GM21723 (cell line): Measurements from ENCODE around the gene RET.

Experiments
- ATAC-seq: cut with Tn5 transposase; IDR thresholded peaks from one replicate; pipeline ENCODE4 v1.9.1; 2021; ENCODE audit warnings: mild to moderate bottlenecking, moderate library complexity; ENCODE audit not compliant: unreplicated experiment

The RET gene

GRCh38 chr10:43076876-43077420, at the start of gene RET:
Gene RET (plus strand): TSS chr10:43077069. CDS start chr10:43077259, 190 bp downstream.
- no peak for ATAC-seq

- no peak for ATAC-seq
Observed at GRCh38 chr10:43027331-43027955, 49.4 kb upstream of the RET start.

- ATAC-seq = no peak
Observed at GRCh38 chr10:43028143-43028542, 48.7 kb upstream of the RET start.

GRCh38 chr10:43029043-43029442, 47.8 kb upstream of the RET start:
- no peak for ATAC-seq

- no peak for ATAC-seq
Observed at GRCh38 chr10:43032613-43033012, 44.3 kb upstream of the RET start.

GRCh38 chr10:43035800-43036199, 41.1 kb upstream of the RET start:
- no peak for ATAC-seq

- ATAC-seq = no peak
Observed at GRCh38 chr10:43036481-43037428, 40.1 kb upstream of the RET start.

- ATAC-seq = no peak
Observed at GRCh38 chr10:43037440-43037839, 39.4 kb upstream of the RET start.

GRCh38 chr10:43037942-43038782, 38.7 kb upstream of the RET start:
- ATAC-seq = no peak

- ATAC-seq = no peak
Observed at GRCh38 chr10:43038783-43039623, 37.9 kb upstream of the RET start.

GRCh38 chr10:43039624-43040481, 37.0 kb upstream of the RET start:
- no peak for ATAC-seq

GRCh38 chr10:43040482-43041256, 36.2 kb upstream of the RET start:
- no peak for ATAC-seq

GRCh38 chr10:43041422-43042342, 35.2 kb upstream of the RET start:
- no peak for ATAC-seq

- no peak for ATAC-seq
Observed at GRCh38 chr10:43042503-43043341, 34.1 kb upstream of the RET start.

GRCh38 chr10:43043342-43043772, 33.5 kb upstream of the RET start:
- no peak for ATAC-seq

- ATAC-seq = no peak
Observed at GRCh38 chr10:43043773-43044447, 33.0 kb upstream of the RET start.
